Astrocyte of the spinal cord (primary cell): Measurements from ENCODE around the gene ISL2.

Experiments
- DNase-seq: peaks from one replicate; pipeline ENCODE4 v3.0.0; 2011; ENCODE audit warnings: low read depth, low spot score
- H3K4me3 ChIP-seq: 2 replicates; pipeline ENCODE4 v1.5.1; 2011; ENCODE audit warnings: low read depth, mild to moderate bottlenecking, low read length, moderate library complexity
- CTCF ChIP-seq: IDR thresholded peaks from 2 replicates; pipeline ENCODE4 v1.5.1; 2012; ENCODE audit warnings: low read depth, mild to moderate bottlenecking, low read length, inconsistent platforms
- in situ Hi-C: cut with HindIII; loops from 2 replicates; pipeline ENCODE4 v1.10.0; 2017; ENCODE audit warnings: low sequenced_read_pairs

Gene ISL2

DNA sequence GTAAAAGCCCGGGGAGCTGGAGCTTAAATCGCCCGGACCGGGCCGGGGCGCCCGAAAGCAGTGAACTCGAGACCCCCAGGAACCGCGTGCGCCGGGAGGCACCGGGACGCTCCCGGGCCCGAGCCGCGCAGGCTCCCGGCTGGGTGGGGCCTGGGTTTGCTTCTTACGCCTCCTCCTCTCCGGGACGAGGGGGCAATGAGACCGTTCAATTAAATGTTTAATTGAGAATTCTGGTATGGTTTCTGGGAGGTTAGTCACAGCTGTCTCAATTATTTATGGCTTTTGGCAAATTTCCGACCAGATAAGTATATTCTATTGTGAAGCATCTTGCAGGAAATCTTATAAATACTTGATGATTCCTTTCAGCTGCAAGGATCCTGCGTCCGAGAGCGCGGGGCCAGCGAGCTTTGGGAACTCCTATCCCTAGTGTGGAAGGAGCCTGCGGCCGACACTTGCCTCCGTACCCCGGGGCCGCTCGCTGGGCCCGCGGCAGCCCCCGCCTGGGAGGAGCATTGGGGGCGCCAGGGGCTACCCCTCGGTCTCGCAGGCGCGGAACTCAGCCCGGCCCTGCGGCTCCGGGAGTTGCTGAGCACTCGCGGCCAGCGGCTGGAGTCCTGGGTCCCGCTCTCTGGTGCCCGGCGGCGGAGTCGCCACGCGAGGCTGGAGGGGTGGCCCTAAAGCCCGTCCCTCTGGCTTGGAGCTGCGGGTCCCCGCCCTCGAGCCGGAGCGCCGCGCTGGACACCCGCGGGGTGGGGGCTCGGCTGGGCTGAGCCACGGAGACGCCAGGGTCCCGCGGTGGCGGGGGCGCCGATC is 10.3 kb downstream of the ISL2 start:
- no peak for TF ChIP-seq CTCF
- in situ Hi-C loops: no loop called here
- no peak for DNase-seq
- no peak overlapping the region for H3K4me3 ChIP-seq

DNA sequence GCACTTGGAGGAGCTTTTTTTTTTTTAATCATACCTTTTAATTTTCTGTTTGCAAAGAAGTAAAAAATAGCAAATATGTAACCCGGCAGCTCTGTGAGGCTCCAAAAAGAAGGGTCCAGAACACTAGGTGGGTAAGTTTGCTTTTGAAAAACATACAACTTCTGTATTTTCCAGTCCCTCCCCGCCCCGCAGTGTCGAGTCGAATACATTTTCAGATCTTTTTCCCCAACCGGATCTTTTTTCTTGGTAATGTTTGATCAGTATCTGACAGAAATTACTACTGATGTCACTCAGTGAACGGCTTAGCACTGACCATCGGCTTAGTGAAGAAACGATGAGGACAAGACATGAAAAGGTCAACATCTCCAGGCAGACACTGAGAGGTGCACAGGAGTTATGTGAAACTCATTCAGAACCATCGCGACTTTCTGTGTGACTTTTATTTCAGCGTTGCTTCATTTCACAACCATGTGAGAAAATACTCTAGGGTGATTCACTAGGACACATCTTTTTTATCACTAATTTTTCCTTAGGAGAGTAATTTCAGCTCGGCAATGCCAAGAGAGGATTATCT is 11.0 kb downstream of the ISL2 start:
- TF ChIP-seq CTCF: no peak
- in situ Hi-C loops: no loop called here
- no peak overlapping the region for H3K4me3 ChIP-seq
- no peak for DNase-seq

DNA sequence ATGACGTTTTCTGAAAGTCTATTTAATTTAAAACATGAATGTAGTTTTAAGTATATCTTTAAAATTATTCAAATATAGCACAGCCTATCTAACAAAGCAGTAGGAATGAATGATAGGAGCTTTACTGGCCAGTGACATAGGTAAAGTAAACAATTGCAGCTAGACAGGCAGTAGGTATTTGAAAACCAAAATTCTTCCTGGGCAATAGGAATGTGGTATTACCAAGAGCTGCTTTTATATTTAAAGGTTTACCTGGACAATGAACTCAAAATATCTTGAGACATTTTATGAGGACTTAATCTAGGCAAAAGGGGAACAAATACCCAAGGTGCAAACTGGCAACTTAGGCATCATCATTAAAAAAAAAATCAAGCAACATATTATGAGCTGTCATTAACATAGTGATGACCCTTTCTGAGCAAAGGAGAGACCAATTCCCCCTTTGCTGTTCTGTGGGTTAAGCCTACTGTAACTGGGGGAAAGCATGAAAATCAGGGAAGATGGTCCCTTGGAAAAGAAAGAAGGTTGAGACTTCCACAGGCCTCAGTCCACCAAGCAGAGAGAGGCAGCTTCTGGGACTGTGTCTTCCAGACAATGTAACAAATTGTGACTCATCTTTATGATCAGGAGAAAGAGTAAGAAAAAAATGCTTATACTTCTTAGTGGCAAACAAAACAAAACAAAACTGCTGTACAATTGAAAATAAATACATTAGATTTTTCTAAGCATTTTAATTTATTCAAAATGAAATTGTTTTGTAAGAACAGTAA is 12.9 kb downstream of the ISL2 start:
- no peak for TF ChIP-seq CTCF
- DNase-seq: no peak
- in situ Hi-C loops: no loop called here
- no peak overlapping the region for H3K4me3 ChIP-seq

DNA sequence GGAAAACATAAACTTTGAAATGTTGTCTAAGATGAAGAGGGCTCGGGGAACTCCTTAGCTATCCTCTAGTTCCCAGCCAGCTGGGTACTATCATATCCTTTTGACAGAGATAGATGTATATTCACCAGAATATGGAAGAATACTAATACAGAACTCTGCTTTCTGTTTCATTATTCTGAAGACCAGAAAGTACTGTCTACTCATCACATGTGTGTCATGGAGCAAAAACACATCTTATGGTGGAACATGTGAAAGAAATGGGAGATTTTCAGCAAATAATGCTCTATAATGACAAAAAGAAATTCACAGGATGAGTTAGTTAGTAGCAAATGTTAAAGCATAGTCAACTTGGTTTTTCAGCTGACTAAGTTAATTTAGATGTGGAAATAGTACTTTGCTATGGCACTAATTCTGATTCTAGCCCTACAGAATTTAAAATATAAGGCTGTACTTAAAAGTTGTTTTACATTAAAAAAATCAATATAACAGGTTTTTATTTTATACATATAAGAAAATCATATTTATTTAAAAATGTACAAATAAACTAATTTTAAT is 16.5 kb downstream of the ISL2 start:
- no peak for DNase-seq
- no peak overlapping the region for H3K4me3 ChIP-seq
- in situ Hi-C loops: no loop called here
- TF ChIP-seq CTCF: no peak

- in situ Hi-C loops: no loop called here
- no peak for TF ChIP-seq CTCF
Observed at GRCh38 chr15:76353903-76354302, 17.3 kb downstream of the ISL2 start.

DNA sequence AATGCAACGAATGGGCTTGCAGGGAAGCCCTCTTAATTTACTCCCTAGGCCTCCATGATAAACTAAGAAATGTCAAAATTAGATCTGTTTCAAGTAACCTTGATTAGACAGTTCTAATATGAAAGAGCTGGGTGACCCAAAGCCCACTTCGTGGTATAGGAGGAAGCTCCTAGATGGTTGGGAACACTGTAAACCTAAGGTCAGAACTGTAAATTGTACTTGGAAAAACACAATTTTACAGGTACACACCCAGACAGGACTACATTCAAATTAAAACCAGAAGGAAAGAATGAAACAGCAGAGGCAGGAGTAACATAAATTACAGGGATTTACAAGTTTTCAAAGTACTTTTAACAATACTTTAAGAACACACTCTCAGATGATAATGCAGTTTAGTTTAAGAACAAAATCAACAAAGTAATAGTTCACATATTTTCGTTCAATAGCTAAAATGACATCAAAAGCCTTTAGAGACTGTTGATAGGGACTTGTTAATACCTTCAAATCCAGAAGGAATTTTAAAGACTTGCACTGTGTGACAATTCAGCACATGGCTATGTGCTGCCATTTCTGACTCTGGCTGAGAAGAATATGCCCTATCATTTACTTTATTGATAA is 18.4 kb downstream of the ISL2 start:
- no peak for TF ChIP-seq CTCF
- DNase-seq: no peak
- in situ Hi-C loops: no loop called here
- no peak overlapping the region for H3K4me3 ChIP-seq

More at GRCh38 chr15:76353903-76354302, 17.3 kb downstream of the ISL2 start:
- DNase-seq: no peak
- no peak overlapping the region for H3K4me3 ChIP-seq
